RWPE2 (cell line): ENCODE measurements around the gene MRGPRF.

Source experiments
- ATAC-seq: fragments of 200-7000 bp; cut with Tn5 transposase; 3 replicates; pipeline ENCODE4 v1.9.1; 2021; ENCODE audit warnings: low read depth
- DNase-seq: peaks from one replicate; pipeline ENCODE4 v3.0.0-alpha.2; 2020; ENCODE audit warnings: low spot score
- H3K27ac ChIP-seq: fragments of 450-650 bp; 2 replicates; pipeline ENCODE4 v1.5.1; 2017; ENCODE audit warnings: mild to moderate bottlenecking; ENCODE audit not compliant: poor library complexity, severe bottlenecking
- H3K27me3 ChIP-seq: fragments of 250-450 bp; sonication (Bioruptor Pico); 2 replicates; pipeline ENCODE4 v1.5.1; 2021; ENCODE audit warnings: mild to moderate bottlenecking, moderate library complexity; ENCODE audit not compliant: insufficient read depth, poor library complexity, severe bottlenecking
- H3K36me3 ChIP-seq: fragments of 250-450 bp; sonication (Bioruptor Pico); 2 replicates; pipeline ENCODE4 v1.5.1; 2020; ENCODE audit warnings: low read depth, mild to moderate bottlenecking, moderate library complexity
- H3K4me1 ChIP-seq: fragments of 250-450 bp; sonication (Bioruptor Pico); 2 replicates; pipeline ENCODE4 v1.5.1; 2021; ENCODE audit warnings: mild to moderate bottlenecking, moderate library complexity; ENCODE audit not compliant: insufficient read depth, poor library complexity, severe bottlenecking
- H3K4me3 ChIP-seq: fragments of 250-450 bp; sonication (Bioruptor Pico); 2 replicates; pipeline ENCODE4 v1.5.1; 2021; ENCODE audit warnings: mild to moderate bottlenecking, moderate library complexity; ENCODE audit not compliant: severe bottlenecking
- H3K9me3 ChIP-seq: fragments of 250-450 bp; sonication (Bioruptor Pico); 2 replicates; pipeline ENCODE4 v1.5.1; 2021; ENCODE audit warnings: mild to moderate bottlenecking, moderate library complexity; ENCODE audit not compliant: severe bottlenecking
- CTCF ChIP-seq: fragments of 450-650 bp; IDR thresholded peaks from one replicate; pipeline ENCODE4 v1.5.1; 2017; ENCODE audit warnings: mild to moderate bottlenecking, moderate library complexity; ENCODE audit not compliant: poor library complexity, severe bottlenecking

The MRGPRF gene

GRCh38 chr11:68997995-68998348, 15.1 kb downstream of the MRGPRF start:
- DNase-seq = no peak
- Histone ChIP-seq H3K4me1 (no peaks in the 10 kb centered on the region), H3K27ac (no peak overlapping the region), H3K36me3 (no peaks in the 10 kb centered on the region), H3K9me3 (no peaks in the 10 kb centered on the region), H3K27me3 (no peaks in the 10 kb centered on the region), H3K4me3 (no peak overlapping the region)
- TF ChIP-seq CTCF = no peak
- no peak for ATAC-seq

- Histone ChIP-seq H3K27me3 (no peaks in the 10 kb centered on the region), H3K9me3 (no peaks in the 10 kb centered on the region), H3K36me3 (no peaks in the 10 kb centered on the region), H3K27ac (no peak overlapping the region), H3K4me3 (no peak overlapping the region), H3K4me1 (no peaks in the 10 kb centered on the region)
- peak; percentile 54 for DNase-seq
- ATAC-seq = no peak
- no peak for TF ChIP-seq CTCF
These were observed 15.7 kb downstream of the MRGPRF start for GRCh38 chr11:68997124-68997994.

- H3K4me3 ChIP-seq = no peak overlapping the region
- ATAC-seq (no peak), DNase-seq (peak; percentile 46)
- no peaks in the 10 kb centered on the region for H3K36me3 ChIP-seq
- no peak for TF ChIP-seq CTCF
- no peaks in the 10 kb centered on the region for H3K9me3 ChIP-seq
- no peaks in the 10 kb centered on the region for H3K4me1 ChIP-seq
- H3K27ac ChIP-seq = no peak overlapping the region
- H3K27me3 ChIP-seq = no peaks in the 10 kb centered on the region
These were observed 16.5 kb downstream of the MRGPRF start for GRCh38 chr11:68996376-68997123.

GRCh38 chr11:68994894-68995285, 18.2 kb downstream of the MRGPRF start:
- Histone ChIP-seq H3K36me3 (no peaks in the 10 kb centered on the region), H3K9me3 (no peaks in the 10 kb centered on the region), H3K27ac (no peak overlapping the region), H3K4me3 (no peak overlapping the region), H3K4me1 (no peaks in the 10 kb centered on the region), H3K27me3 (no peaks in the 10 kb centered on the region)
- ATAC-seq (no peak), DNase-seq (no peak)
- no peak for TF ChIP-seq CTCF
